OCI-LY1 (cell line): ENCODE data around the gene CPAMD8.

Experiments
- EZH2 ChIP-seq: fragments of 200-600 bp; sonication (generic), shearing (Covaris generic); IDR thresholded peaks from 2 replicates; pipeline ENCODE4 v1.8.0; 2017; ENCODE audit warnings: borderline replicate concordance, mixed run types, mild to moderate bottlenecking, antibody characterized with exemption, low read length, moderate library complexity, mixed read lengths
- TF ChIP-seq, protein P1 (sequence below): fragments of 200-600 bp; sonication (generic), shearing (Covaris generic); IDR thresholded peaks from 2 replicates; pipeline ENCODE4 v1.5.1; 2017; ENCODE audit warnings: mild to moderate bottlenecking, antibody characterized with exemption, low read length, moderate library complexity, mixed read lengths

DNA sequence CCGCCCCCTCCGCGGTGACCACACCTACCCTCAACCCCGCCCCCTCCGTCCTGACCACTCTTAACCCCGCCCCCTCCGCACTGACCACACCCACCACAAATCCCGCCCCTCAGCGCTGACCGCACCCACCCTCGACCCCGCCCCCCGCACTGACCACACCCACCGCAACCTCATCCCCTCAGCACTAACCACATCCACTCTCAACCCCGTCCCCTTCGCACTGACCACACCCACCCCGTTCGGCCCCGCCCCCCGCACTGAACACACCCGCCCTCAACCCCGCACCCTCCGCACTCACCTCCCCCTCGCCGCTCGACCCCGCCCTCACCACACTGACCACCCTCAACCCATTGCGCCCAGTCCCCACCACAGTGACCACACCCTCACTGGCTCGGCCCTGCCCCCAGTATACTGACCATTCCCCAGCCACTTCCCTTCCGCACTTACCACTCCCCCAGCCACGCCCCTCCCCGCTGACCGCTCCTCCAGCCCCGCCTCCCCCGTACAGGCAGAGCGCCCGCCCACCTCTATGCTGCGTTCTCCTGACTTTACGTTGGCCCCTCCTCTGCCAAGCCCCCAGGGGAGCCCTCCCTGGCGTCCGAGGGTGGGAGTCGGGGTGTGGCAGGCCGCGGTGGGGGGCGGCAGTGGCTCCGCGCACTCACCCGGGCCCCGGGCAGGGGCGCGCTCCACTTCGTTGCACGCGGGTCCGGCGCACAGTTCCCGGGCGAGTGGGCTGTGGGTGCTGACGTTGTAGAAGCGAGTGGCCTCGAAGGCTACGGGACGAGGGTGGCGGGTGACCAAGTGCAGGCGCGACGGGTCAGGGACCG is 129.4 kb downstream of the CPAMD8 start:
- TF ChIP-seq, protein P1, sequence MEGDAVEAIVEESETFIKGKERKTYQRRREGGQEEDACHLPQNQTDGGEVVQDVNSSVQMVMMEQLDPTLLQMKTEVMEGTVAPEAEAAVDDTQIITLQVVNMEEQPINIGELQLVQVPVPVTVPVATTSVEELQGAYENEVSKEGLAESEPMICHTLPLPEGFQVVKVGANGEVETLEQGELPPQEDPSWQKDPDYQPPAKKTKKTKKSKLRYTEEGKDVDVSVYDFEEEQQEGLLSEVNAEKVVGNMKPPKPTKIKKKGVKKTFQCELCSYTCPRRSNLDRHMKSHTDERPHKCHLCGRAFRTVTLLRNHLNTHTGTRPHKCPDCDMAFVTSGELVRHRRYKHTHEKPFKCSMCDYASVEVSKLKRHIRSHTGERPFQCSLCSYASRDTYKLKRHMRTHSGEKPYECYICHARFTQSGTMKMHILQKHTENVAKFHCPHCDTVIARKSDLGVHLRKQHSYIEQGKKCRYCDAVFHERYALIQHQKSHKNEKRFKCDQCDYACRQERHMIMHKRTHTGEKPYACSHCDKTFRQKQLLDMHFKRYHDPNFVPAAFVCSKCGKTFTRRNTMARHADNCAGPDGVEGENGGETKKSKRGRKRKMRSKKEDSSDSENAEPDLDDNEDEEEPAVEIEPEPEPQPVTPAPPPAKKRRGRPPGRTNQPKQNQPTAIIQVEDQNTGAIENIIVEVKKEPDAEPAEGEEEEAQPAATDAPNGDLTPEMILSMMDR: no peak
- no peak for TF ChIP-seq EZH2
